RWPE1 (cell line): ENCODE results near the gene NOMO2.
"Not testable (repeated sequence)": the region's sequence is repeated elsewhere in the genome, so short reads cannot be mapped to it uniquely, and the experiment has no call there.

ENCODE experiments used
- CTCF ChIA-PET: fragments of 350-600 bp; sonication (Branson Sonifier 250); formaldehyde crosslinking; extraction: SDS; loops from one replicate; lab custom pipeline; 2021; lab: Yijun Ruan, JAX
- POLR2A ChIA-PET: fragments of 400-600 bp; formaldehyde crosslinking; extraction: SDS; loops from one replicate; lab custom pipeline; 2020; ENCODE audit warnings: antibody characterized with exemption; ENCODE audit not compliant: low non-redundant PET; lab: Yijun Ruan, JAX
- DNase-seq: peaks from one replicate; pipeline ENCODE4 v3.0.0; 2012; ENCODE audit warnings: low spot score
- H3K27ac ChIP-seq: fragments of 450-650 bp; 2 replicates; pipeline ENCODE4 v1.5.1; 2017

NOMO2 gene

GRCh38 chr16:18561727-18562314, at the start of gene NOMO2:
Gene NOMO2, minus strand, starts transcription at chr16:18562097. Its CDS starts 57 bp downstream, at chr16:18562040.
- CTCF ChIA-PET, POLR2A ChIA-PET, H3K27ac ChIP-seq, DNase-seq: not testable (repeated sequence)

- CTCF ChIA-PET, H3K27ac ChIP-seq, POLR2A ChIA-PET, DNase-seq: not testable (repeated sequence)
These were observed 48.4 kb upstream of the NOMO2 start for GRCh38 chr16:18610147-18610803.

- H3K27ac ChIP-seq, CTCF ChIA-PET, DNase-seq, POLR2A ChIA-PET: not testable (repeated sequence)
These were observed 46.4 kb upstream of the NOMO2 start for GRCh38 chr16:18608271-18608670.

GRCh38 chr16:18603572-18604246, 41.8 kb upstream of the NOMO2 start:
- POLR2A ChIA-PET, DNase-seq, CTCF ChIA-PET, H3K27ac ChIP-seq: not testable (repeated sequence)

- CTCF ChIA-PET: not testable (repeated sequence)
These were observed 36.7 kb upstream of the NOMO2 start for GRCh38 chr16:18598582-18598981.

GRCh38 chr16:18597734-18598133, 35.8 kb upstream of the NOMO2 start:
- H3K27ac ChIP-seq, CTCF ChIA-PET, DNase-seq, POLR2A ChIA-PET: not testable (repeated sequence)

More at GRCh38 chr16:18598582-18598981, 36.7 kb upstream of the NOMO2 start:
- DNase-seq, POLR2A ChIA-PET, H3K27ac ChIP-seq: not testable (repeated sequence)

- CTCF ChIA-PET: not testable (repeated sequence)
These were observed 35.4 kb upstream of the NOMO2 start for GRCh38 chr16:18597319-18597718.

GRCh38 chr16:18595796-18596195, 33.9 kb upstream of the NOMO2 start:
- POLR2A ChIA-PET, DNase-seq, H3K27ac ChIP-seq, CTCF ChIA-PET: not testable (repeated sequence)

More at GRCh38 chr16:18597319-18597718, 35.4 kb upstream of the NOMO2 start:
- POLR2A ChIA-PET, DNase-seq, H3K27ac ChIP-seq: not testable (repeated sequence)

GRCh38 chr16:18594880-18595279, 33.0 kb upstream of the NOMO2 start:
- POLR2A ChIA-PET, DNase-seq, CTCF ChIA-PET, H3K27ac ChIP-seq: not testable (repeated sequence)

GRCh38 chr16:18593904-18594303, 32.0 kb upstream of the NOMO2 start:
- H3K27ac ChIP-seq, POLR2A ChIA-PET, DNase-seq: not testable (repeated sequence)
- CTCF ChIA-PET: interaction anchor here (0.6 kb wide), 1 partner anchor 492 kb away, joined by 6 read pairs; no protein-coding TSS in a partner anchor

- DNase-seq, CTCF ChIA-PET, H3K27ac ChIP-seq, POLR2A ChIA-PET: not testable (repeated sequence)
These were observed 31.1 kb upstream of the NOMO2 start for GRCh38 chr16:18592982-18593381.

GRCh38 chr16:18591908-18592307, 30.0 kb upstream of the NOMO2 start:
- POLR2A ChIA-PET, H3K27ac ChIP-seq, CTCF ChIA-PET, DNase-seq: not testable (repeated sequence)

GRCh38 chr16:18591441-18591840, 29.5 kb upstream of the NOMO2 start:
- CTCF ChIA-PET, H3K27ac ChIP-seq, POLR2A ChIA-PET, DNase-seq: not testable (repeated sequence)

- POLR2A ChIA-PET, CTCF ChIA-PET, DNase-seq, H3K27ac ChIP-seq: not testable (repeated sequence)
These were observed 27.9 kb upstream of the NOMO2 start for GRCh38 chr16:18589806-18590205.

- H3K27ac ChIP-seq, CTCF ChIA-PET, DNase-seq, POLR2A ChIA-PET: not testable (repeated sequence)
These were observed 25.0 kb upstream of the NOMO2 start for GRCh38 chr16:18586560-18587540.

- DNase-seq, POLR2A ChIA-PET, CTCF ChIA-PET, H3K27ac ChIP-seq: not testable (repeated sequence)
These were observed 23.9 kb upstream of the NOMO2 start for GRCh38 chr16:18585789-18586188.
